ENCODE results near the gene DLGAP1. TPM values are rescaled to one million over a fixed set of nuclear protein-coding genes. Genes with fewer than 3 reads are reported as not detected.

The DLGAP1 gene
- total and polyA plus RNA-seq, 2 of the 13 experiments (the other 11 are each of a cell fraction or from before 2014, with no cell fraction given): 0.01 TPM; not detected in 1

DNA sequence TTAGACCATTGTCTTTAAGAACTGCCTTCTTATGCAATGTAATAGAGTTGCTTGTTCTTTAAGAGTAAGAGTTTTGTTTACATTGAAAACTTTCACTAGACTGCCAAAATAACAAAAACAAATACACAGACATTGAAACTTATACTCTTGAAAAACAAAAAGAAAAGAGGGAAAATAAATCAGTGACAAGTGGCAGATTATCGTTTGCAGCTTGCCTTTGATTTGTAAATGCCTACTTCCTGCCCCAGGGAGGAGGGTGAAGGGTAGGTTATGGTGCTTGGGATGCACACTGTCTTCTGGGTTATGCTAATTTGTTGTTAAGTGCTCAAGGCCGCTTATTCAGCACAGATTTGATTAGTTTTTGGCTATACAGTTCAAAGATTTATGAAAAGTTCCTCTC, 806.5 kb downstream of the DLGAP1 start (continued):
- TF ChIP-seq, protein P1, sequence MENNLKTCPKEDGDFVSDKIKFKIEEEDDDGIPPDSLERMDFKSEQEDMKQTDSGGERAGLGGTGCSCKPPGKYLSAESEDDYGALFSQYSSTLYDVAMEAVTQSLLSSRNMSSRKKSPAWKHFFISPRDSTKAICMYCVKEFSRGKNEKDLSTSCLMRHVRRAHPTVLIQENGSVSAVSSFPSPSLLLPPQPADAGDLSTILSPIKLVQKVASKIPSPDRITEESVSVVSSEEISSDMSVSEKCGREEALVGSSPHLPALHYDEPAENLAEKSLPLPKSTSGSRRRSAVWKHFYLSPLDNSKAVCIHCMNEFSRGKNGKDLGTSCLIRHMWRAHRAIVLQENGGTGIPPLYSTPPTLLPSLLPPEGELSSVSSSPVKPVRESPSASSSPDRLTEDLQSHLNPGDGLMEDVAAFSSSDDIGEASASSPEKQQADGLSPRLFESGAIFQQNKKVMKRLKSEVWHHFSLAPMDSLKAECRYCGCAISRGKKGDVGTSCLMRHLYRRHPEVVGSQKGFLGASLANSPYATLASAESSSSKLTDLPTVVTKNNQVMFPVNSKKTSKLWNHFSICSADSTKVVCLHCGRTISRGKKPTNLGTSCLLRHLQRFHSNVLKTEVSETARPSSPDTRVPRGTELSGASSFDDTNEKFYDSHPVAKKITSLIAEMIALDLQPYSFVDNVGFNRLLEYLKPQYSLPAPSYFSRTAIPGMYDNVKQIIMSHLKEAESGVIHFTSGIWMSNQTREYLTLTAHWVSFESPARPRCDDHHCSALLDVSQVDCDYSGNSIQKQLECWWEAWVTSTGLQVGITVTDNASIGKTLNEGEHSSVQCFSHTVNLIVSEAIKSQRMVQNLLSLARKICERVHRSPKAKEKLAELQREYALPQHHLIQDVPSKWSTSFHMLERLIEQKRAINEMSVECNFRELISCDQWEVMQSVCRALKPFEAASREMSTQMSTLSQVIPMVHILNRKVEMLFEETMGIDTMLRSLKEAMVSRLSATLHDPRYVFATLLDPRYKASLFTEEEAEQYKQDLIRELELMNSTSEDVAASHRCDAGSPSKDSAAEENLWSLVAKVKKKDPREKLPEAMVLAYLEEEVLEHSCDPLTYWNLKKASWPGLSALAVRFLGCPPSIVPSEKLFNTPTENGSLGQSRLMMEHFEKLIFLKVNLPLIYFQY (CRISPR knock-in tag; IDR thresholded peaks at IDR 0.05; ENCODE audit: borderline replicate concordance): no peak
- no peak for TF ChIP-seq ZNF614 (CRISPR knock-in tag; IDR thresholded peaks at IDR 0.05; ENCODE audit: borderline replicate concordance)

DNA sequence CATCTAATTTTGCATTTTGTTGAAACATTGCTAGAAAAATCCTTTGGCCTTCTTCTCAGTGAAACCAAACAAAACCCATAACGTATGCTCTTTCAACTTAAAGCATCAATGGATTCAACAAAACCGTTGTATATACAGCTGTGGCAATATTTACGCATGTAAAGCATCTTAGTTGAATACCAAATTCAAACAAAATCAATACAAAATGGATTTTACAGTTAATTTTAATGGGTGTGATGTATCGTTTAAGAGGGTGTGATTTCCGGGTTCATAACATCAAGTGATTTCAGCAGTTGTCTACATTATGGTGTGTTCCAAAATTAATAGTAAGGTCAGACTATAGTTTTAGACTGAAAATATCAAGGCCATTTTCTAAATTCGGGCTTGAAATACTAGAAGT, 806.9 kb downstream of the DLGAP1 start:
- no peaks in the 10 kb centered on the region for H3K27me3 ChIP-seq (ENCODE audit: control insufficient read depth in 1 of 2, insufficient read depth in 2 of 2, low read length in 2 of 2)
- DNase-seq (ENCODE audit: low spot score) (no peak), ATAC-seq (no peak), FAIRE-seq (no peak)
- no peaks in the 10 kb centered on the region for H3K9me3 ChIP-seq (ENCODE audit: low read length)
- POLR2A ChIA-PET: interaction anchor here (2.4 kb wide), 1 partner anchor 30 kb away, joined by 12 read pairs; no protein-coding TSS in a partner anchor
- intact Hi-C loops (cut with micrococcal nuclease; ENCODE audit: unreplicated experiment): loop anchor here (2.0 kb wide), 1 partner anchor 17 kb away; no protein-coding TSS in a partner anchor
- no peak overlapping the region for H3K9ac ChIP-seq (ENCODE audit: insufficient read depth, low read depth, low read length)
- BruUV-seq (replicated peaks): no TSS peak
- H3K4me3 ChIP-seq (replicated peaks in 1 of 3; ENCODE audit: insufficient read depth in 1 of 3, low read depth in 2 of 3, low read length in 3 of 3): no peak overlapping the region
- TF ChIP-seq GATAD2A (CRISPR knock-in tag; IDR thresholded peaks at IDR 0.05): no peak
- TF ChIP-seq GABPB1 (CRISPR knock-in tag; IDR thresholded peaks at IDR 0.05): no peak
- peak; percentile 48; the same call in 1 of the 2 replicates for TF ChIP-seq FOXA1 (IDR thresholded peaks at IDR 0.05)
- TF ChIP-seq FOXA1 (CRISPR knock-in tag; IDR thresholded peaks at IDR 0.05): peak; percentile 25; the same call in 1 of the 2 replicates
- no peak for TF ChIP-seq ATF7 (IDR thresholded peaks at IDR 0.05)
- TF ChIP-seq ATF7 (CRISPR knock-in tag; IDR thresholded peaks at IDR 0.05): no peak
- no peak for TF ChIP-seq STAT5B (CRISPR knock-in tag; IDR thresholded peaks at IDR 0.05)
- no peak for TF ChIP-seq HHEX (CRISPR knock-in tag; IDR thresholded peaks at IDR 0.05)
- TF ChIP-seq, protein P2, sequence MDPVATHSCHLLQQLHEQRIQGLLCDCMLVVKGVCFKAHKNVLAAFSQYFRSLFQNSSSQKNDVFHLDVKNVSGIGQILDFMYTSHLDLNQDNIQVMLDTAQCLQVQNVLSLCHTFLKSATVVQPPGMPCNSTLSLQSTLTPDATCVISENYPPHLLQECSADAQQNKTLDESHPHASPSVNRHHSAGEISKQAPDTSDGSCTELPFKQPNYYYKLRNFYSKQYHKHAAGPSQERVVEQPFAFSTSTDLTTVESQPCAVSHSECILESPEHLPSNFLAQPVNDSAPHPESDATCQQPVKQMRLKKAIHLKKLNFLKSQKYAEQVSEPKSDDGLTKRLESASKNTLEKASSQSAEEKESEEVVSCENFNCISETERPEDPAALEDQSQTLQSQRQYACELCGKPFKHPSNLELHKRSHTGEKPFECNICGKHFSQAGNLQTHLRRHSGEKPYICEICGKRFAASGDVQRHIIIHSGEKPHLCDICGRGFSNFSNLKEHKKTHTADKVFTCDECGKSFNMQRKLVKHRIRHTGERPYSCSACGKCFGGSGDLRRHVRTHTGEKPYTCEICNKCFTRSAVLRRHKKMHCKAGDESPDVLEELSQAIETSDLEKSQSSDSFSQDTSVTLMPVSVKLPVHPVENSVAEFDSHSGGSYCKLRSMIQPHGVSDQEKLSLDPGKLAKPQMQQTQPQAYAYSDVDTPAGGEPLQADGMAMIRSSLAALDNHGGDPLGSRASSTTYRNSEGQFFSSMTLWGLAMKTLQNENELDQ (CRISPR knock-in tag; IDR thresholded peaks at IDR 0.05; ENCODE audit: borderline replicate concordance): no peak
- TF ChIP-seq, protein P3, sequence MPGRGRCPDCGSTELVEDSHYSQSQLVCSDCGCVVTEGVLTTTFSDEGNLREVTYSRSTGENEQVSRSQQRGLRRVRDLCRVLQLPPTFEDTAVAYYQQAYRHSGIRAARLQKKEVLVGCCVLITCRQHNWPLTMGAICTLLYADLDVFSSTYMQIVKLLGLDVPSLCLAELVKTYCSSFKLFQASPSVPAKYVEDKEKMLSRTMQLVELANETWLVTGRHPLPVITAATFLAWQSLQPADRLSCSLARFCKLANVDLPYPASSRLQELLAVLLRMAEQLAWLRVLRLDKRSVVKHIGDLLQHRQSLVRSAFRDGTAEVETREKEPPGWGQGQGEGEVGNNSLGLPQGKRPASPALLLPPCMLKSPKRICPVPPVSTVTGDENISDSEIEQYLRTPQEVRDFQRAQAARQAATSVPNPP (CRISPR knock-in tag; IDR thresholded peaks at IDR 0.05): no peak
- TF ChIP-seq, protein P4, sequence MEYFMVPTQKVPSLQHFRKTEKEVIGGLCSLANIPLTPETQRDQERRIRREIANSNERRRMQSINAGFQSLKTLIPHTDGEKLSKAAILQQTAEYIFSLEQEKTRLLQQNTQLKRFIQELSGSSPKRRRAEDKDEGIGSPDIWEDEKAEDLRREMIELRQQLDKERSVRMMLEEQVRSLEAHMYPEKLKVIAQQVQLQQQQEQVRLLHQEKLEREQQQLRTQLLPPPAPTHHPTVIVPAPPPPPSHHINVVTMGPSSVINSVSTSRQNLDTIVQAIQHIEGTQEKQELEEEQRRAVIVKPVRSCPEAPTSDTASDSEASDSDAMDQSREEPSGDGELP (IDR thresholded peaks at IDR 0.05; ENCODE audit: borderline replicate concordance, low read depth): 0 out of 2 replicates have a peak, but pooled peaks have one; percentile 28
- TF ChIP-seq POLR2G (IDR thresholded peaks at IDR 0.05; ENCODE audit: low read depth, low read length): no peak
- H3K4me2 ChIP-seq (ENCODE audit: low read depth, low read length): no peak overlapping the region
- H3K36me3 ChIP-seq (replicated peaks in 1 of 2; ENCODE audit: control insufficient read depth in 1 of 2, insufficient read depth in 2 of 2, low read length in 2 of 2): no peaks in the 10 kb centered on the region
- peaks cover 57% of the 10 kb centered on the region for H3K4me1 ChIP-seq (ENCODE audit: insufficient read depth, low read length)
- in situ Hi-C loops (cut with HindIII; ENCODE audit: extremely low pct_ligation_motif_present, low pct_unique_long_range_greater_than_20kb): no loop called here
- no peaks in the 10 kb centered on the region for H3K79me2 ChIP-seq (ENCODE audit: insufficient read depth, low read length)
- WGBS (ENCODE audit: low lambda C conversion rate): 68% methylated on average over 6 of the region's 6 CpGs
- CTCF ChIA-PET (ENCODE audit: low intra/inter-chr PET ratio, low total read pairs): no interaction called here
- no peaks in the 10 kb centered on the region for H4K20me1 ChIP-seq (ENCODE audit: insufficient read depth, low read length)
- no peak overlapping the region for H2AFZ ChIP-seq (ENCODE audit: low read length)
- no peak overlapping the region for H3K27ac ChIP-seq (ENCODE audit: extremely low read length, insufficient read depth, low read length)

Measured in HepG2 (cell line).